GM18499 (cell line): ENCODE data around the gene MORN1.

Experiments used
- ATAC-seq: cut with Tn5 transposase; IDR thresholded peaks from one replicate; pipeline ENCODE4 v1.9.1; 2021; ENCODE audit warnings: moderate number of reproducible peaks; ENCODE audit not compliant: insufficient read depth, unreplicated experiment

The MORN1 gene

DNA sequence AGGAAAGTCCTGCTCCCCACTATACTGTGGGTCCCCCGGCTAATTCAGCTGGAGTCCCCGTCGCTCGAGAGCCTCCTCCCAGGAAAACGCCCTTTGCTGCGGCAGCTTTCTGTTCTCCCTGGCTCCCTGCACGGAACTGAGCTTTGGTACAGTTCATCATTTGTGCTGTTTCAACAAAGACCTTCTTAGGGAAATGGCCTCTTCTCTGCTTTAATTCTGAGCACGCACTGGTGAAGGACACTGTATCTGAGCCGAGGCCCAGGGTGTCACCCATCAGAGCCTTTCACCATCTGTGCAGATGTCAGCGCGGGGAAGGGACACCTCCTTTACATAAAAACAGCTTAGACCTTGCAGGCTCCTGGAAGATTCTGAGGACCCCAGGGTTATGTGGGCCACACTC is 34.5 kb upstream of the MORN1 start:
- ATAC-seq: no peak

DNA sequence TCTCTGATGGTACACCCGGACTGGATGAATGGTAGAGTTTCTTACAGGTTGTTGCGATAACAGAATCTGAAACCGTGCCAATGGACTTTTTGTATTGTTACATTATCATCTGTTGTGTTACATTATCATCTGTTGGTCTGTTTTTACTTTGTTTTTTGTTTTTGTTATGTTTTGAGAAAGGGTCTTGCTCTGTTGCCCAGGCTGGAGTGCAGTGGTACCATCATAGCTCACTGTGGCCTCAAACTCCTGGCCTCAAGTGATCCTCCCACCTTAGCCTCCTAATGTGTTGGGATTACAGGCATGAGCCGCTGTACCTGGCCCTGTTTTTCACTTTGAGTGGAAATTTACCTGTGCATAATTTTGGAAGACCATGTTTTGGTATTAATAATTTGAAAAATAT is 31.2 kb upstream of the MORN1 start:
- ATAC-seq: no peak

DNA sequence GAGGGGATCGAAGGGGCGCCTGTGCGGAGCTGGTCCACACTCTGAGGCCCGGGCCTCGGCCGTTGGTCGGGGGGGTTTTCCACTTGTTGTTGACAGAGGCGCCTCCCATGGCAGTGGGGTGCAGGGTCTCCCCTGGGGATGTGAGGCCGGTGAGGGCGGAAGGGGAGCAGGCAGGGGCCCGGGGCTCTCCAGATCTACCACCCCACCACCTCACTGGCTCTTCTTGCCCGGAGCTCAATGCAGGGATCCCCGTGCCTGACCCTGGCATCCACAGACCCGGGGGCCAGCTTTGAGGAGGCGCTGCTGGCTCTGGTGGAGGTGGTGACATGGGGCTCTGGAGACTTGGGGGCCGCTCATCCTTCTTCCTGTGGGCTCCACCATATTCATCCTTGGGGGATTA is 28.1 kb upstream of the MORN1 start:
- ATAC-seq: no peak

DNA sequence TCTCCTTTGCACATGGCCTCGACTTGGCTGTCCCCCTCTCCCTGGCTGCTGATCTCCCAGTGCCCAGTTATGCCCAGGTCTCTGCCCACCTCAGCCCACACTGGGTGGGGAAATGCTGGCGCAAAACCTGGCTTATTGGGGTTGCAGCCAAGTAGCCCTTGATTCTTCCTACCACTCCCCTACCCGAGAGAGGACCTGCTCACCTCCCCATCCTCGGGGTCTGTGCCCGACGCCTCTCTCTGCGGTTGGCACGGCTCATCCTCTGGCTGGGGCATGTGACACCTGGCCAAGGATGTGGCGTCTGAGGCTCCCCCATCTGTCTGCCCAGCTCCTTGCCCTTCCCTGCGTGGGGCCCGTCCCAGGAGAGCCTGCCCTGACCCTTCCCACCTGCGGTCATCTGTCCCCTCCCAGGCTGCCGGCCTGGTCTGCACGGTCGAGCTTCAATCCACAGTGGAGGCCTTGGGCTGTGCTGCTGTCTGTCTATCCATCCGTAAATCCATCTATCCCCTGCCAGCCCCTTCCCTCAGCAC is 27.5 kb upstream of the MORN1 start:
- ATAC-seq: no peak

DNA sequence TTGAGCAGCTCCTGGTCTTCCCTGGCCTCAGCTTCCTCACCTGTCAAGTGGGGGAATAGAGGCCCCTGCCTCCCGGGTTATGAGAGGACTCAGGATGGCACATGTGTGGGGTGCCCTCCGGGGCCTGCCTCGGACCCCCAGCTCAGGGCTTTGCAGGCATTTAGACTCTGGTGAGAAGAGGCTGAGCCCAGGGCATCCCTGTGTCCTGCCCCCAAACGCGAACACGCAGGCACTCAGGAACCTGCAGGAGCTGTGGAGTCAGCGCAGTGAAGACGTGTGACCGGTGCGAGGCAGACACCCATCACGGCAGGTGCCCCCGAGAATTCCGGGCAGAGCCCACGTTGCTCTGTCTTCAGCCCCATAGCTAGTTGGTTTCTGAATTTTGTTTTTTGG is 26.5 kb upstream of the MORN1 start:
- no peak for ATAC-seq

DNA sequence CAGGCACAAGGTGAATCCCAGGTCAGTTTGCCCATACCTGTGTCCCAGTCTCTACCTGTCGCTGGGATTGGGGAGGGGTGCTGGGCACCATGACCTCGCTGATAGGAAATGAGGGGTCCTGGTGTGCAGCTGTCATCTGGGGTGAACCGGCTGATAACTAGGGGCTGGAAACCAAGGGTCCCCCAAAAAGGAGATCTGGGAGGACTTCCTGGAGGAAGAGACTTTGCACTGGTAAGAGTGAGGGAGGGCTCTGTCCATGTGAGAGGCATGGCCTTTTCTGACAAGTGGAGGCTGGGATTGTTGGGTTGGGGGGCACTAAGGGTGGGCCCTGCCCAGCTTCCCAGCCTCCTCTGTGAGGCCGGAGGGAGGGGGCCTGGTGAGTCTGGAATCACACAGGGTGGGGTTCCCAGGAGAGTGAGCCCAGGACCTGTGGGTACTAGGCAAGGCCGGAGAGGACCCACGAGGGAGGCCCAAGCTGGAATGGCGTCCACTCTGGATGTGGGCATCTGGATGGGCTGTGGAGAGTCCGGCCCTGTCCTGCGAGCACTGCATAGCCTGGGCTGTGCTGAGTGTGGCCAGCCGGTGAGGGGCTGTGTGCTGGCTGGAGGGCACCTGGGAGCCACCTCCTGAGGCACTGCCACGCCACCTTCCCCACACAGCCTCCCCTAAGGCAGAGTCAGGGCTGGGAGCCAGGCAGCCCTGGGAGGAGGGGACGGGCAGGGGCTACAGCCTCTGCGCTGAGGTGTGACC is 25.9 kb upstream of the MORN1 start:
- ATAC-seq: no peak

DNA sequence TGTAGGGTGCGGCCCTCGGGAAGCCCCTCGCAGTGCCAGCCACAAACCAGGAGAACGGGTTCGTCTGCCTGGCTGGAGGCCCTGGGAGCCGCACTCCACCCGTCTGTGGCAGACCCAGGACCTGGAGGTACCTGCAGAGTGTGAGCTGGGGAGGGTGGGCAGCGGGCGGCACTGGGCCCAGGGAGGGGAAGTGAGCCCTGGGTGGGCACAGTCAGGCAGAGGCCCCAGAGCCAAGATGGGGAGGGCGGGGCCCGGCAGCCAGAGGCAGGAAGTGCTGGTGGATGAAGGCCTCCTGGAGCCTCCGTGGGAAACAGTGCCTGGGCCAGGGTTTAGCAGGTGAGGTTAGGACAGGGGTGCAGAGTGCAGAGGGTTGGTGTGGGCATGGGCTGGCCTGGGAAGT is 25.0 kb upstream of the MORN1 start:
- no peak for ATAC-seq

DNA sequence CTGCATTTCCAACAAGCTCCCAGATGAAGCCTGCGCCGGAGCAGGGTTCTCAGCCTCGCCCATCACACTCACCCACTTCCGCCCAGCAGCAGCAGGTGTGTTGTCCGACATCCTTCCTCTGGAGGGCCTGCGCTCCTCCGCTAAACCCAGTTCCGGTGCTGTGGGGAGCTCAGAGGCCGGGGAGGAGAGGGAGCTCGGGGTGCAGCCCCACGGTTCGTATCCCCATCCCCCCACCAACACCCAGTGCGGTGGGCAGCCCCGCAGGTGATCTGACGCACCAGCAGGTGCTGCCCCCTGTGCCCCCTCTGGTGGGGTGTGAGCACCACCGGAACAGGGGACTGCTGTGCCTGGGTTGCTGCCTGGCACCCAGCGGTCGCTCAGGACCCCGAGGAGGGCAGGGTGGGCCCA is 24.5 kb upstream of the MORN1 start:
- ATAC-seq: no peak

DNA sequence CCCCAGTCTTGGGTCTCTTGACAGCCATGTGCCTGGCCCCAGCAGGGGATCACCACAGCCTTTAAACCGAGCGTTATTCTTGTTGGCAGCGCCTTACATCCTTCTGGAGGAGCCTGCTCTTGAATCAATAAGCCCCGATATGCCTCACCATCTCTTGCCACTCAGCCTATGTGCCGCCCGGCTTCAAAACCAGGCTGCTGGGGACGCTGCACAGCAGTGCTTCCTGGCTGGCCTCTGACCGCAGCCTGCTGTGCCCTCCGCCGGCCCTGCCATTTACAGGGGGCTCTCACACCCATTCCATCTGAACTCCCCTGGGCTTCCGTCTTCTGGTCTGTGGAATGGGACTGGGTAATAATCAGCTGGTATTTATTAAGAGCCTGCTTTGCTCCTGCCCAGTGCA is 24.0 kb upstream of the MORN1 start:
- no peak for ATAC-seq

DNA sequence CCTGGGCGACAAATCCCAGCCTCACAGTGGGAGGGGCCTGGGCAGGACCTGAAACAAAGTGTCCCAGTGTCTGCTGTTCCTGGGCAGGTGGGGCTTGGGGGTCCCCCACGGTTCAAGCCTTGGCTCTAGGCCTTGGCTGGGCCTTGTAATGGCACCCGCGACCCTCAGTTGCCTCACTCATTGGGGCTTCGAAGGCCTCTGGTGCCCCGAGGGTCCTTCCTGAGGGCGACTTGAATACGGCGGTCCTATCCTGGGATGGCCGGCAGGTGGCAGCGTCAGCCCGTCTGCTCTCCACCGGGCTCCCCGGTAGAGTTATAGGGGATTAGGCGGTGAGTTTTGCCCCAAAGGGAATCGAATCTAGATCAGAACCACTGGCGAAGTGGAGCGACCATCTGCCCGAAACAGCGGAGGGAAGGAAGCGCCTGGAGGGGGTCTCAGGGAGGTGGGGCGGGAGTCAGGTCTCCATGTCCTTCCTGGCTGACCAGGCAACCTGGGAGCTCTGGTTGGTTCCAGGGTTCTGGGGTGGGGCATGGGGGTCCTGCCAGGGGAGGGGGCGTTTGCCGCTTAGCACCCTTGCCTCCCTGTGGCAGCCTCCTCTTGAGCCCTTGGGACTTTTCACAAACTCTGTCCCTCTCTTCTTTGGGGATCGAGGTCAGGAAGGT is 23.1 kb upstream of the MORN1 start:
- no peak for ATAC-seq

DNA sequence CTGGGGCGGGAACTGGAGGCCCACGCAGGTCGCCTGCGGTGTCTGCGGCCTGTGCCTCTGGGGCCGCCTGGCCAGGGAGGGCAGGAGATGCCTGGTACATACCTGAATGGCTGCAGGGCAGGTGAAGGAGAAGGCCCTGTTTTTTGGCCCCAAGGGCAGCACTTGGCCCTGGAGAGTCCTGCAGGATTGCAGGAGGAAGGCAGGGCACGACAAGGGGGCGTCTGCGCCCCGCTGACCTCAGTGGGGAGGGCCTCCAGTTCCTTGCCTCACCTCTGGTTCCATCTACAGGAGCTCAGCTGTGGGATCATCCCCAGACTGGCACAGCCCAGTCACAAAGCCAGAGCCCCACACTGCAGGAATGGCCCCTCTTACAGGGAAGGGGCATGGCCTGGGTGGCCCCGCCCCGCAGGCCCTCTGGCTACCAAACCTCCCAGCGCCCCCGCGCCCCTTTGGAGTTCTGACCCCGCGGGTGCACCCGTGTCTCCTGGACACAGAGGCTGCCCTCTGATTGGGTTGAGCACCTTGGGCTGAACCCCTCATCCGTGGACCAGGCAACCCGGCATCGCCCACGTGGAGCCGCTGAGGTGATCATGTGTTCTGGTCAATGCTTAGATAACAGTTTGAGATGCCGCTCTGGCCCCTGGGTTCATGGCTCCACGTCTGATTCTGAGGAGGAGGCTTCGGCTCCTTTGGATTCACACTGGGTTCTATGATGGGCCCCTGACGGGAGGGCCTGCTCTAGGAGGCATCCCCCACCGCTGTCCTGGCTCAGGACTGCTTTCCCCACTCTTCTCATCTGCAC is 22.3 kb upstream of the MORN1 start:
- ATAC-seq: no peak

DNA sequence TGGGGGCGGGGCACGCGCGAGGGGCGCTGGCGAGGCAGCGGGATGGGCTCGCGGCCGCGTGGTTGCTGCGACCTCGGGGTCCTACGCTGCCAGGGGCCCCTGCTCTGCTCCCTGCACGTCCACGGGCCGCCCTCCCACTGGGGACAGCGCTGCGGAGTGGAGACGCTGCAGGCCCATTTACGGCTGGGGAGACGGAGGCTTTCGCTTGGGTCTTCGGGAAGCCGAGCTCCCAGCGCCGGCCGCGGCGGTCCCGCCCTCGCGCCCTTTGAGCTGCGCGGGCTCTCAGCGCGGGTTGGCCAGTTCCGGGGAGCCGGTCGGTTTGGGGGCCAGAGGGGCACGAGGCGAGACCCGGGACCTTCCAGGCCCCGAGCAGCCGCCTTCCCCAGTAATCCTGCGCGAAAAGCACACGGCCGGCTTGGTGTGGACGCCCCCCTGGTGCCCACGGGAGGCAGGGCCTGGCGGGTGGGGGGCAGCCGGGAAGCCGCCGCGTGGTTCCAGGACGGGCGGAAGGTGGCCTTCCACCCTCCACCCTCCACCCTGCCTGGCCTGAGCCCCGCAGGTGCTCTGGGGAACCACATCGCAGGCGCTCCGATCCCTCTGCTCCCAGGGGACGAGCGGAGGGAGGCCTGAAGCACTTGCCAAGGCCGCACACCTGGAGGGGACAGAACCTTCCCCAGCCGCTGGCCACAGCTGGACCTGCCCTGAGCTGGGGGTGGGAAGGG is 21.6 kb upstream of the MORN1 start:
- ATAC-seq: no peak

DNA sequence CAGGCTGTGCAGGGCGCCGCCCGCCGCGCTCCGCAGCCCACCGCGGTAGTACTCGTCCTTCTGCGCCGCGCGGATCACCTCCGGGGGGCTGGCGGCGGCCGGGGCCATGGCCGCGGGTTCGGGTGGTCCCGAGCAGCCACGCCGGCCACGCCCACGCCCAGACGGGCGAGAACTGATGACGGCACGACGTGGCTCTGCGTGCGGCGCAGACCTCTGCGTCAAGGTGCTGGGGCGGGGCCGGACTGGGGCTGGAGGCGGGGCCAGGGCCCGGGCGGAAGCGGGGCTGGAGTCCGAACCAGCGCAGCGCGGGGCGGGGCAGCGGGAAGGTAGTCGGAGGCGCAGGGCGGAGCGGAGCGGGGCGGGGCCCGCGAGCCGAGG is 21.0 kb upstream of the MORN1 start, which contains the start of gene PEX10:
PEX10 (minus strand) TSS at position 170 of the 378 bp plus-strand sequence; CDS start at position 108, 62 bp downstream.
- peak; percentile 49 for ATAC-seq

DNA sequence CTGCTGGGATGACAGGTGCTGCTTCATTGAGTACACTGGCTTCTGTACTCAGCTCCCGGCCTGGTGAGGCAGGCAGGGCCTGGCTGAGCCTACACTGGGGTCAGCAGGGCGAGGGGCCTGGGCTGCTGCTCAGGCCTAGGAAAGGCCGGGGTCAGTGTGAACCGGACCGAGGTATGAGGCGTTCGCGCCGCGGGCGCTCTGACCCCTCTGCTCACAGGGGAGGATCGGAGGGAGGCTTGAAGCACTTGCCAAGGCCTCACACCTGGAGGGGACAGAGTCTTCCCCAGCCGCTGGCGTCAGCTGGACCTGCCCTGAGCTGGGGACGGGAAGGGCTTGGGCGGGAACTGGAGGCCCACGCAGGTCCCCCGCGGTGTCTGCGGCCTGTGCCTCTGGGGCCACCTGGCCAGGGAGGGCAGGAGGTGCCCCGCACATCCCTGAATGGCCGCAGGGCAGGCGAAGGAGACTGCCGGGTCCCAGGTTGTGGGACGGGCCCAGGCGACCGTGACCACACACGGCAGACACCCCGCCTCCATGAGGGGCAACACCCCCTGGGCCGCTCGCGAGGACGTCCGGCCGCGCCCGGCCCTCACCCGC is 20.5 kb upstream of the MORN1 start:
- ATAC-seq: peak; percentile 10

DNA sequence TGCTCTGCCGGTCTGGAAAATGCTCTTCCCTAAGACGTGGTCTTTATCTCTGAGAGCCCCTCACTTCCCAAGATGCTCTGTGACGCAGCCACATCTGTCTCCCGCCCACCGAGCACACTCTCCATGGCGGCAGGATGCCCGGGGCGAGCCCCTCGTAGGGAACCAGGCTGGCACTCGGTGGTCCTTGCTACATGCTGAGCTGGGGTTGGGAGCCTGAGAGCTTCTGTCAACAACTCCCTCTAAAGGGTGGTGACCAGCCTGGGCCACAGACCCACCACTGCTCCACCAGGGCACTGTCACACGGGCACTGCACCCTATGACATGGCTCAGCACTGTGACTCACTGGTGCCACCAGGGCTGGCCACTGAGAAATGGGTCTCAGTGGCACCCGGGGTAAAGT is 18.4 kb upstream of the MORN1 start:
- no peak for ATAC-seq

DNA sequence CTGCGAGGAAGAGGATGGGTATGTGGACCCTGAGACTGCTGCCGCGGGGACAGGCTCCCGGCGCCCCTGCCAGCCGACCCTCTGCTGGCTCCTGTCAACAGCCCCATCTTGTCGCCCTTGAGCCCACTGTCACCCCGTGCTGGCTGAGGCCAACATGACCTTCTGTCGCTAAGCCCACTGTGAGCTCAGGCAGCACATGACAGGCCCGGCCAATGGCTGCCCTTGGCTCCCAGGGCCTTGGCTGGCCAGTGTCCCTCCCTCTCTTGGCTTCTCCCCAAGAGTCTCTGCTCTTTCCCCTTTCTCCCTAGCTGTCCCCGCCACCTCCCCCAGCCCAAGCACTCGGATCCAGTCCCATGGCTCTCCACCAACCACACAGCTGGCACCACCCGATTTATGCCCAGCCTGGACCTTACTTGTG is 17.5 kb upstream of the MORN1 start:
- ATAC-seq: no peak

DNA sequence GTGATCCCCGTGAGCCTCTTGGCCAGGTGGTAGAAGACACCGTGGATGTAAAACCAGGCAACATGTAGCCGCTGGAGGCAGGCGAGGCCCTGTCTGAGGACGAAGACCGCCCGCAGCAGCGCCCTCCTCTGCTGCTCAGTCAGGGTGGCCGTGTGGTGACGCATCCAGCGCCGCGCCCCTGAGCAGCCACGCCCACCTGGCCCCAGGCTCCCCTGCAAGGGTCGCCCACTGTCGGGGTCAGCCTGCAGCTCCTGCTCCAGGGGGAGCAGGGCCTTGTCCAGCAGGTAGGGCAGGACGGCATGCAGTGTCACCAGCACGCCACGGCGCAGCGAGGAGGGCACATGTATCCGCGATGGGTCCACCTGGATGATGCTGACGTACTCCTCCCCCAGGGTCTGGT is 17.1 kb upstream of the MORN1 start:
- ATAC-seq: no peak

DNA sequence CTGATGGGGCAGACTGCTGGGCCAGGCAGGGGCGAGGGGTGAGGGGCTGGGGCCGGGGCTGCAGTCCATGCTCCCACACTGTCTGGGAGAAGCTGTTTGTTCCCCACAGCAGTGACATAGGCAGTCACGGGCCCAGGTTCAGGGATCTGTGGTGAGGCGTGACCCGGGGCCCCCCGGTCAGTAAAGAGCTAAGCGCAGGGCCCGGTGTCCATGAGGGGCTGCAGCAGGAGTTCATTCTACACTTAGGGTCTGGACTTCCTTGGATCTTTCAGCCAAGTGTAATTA is 16.6 kb upstream of the MORN1 start:
- no peak for ATAC-seq

DNA sequence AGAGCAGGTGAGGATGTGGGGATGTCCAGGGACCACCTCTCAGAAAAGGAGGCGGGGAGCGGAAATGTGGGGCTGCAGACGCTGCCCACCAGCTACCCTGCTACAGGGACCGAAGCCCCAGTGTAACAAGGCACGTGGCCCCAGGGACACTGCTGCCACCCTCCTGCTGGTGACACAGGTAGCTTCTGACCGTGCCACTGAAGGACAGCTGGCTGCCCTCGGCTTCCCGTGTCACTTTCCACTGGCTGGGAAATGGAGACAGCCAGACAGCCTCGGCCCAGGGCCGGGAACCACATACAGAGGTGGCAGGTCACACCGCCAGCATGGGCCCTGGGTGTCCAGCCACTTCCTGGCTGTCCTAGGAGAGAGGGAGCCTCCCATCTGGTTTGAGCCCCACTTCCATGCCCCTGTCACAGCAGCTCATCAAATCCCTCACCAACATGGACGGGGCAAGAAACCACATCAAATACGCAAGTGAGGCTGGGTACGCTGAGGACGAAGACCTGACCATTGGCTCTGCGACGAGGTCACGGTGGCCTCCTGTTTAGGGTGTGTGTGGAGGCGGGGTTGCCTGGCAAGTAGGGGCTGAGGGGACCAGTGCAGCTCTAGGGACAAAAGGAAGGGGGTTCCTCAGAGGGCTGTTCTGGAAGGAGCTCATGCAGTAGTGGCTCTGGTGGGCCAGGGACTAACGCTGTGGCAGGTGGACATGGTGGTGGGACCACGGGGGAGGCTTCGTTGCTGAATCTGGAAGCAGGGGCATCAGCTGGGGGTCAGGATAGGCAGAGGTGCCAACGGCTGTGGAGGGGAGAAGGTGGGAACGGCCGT is 16.0 kb upstream of the MORN1 start:
- no peak for ATAC-seq
